ENCODE results near the gene GPC5.

GRCh38 chr13:91359111-91359510 lies 39.3 kb upstream of the GPC5 start:
- TF ChIP-seq FOXA1 (IDR thresholded peaks at IDR 0.05) (no peak), SP1 (IDR thresholded peaks at IDR 0.05) (no peak), FOXK2 (IDR thresholded peaks at IDR 0.05) (no peak), FOXM1 (IDR thresholded peaks at IDR 0.05; ENCODE audit: borderline replicate concordance) (no peak)

Measured in HEK293T (cell line).